Heart left ventricle (tissue), 13 donors: ENCODE results near the gene AUH.

Experiments
- POLR2A ChIP-seq, 2 donors: fragments of 450-650 bp; IDR thresholded peaks; one replicate each; pipeline ENCODE4 v1.6.1; 2017; ENCODE audit warnings: antibody characterized with exemption in 2 of 2, mild to moderate bottlenecking in 2 of 2, moderate library complexity in 2 of 2
- TF ChIP-seq, protein P1 (sequence below), 12 donors: fragments of 200-600 bp; sonication (generic) in 4 of 12; IDR thresholded peaks; one replicate each; pipeline versions ENCODE4 v1.5.0 to v1.8.0; 2018 to 2022; ENCODE audit warnings: antibody characterized with exemption in 12 of 12, mild to moderate bottlenecking in 5 of 12
- donor health status: ischemic (EF 13 %, LVEDD 7.1; RV severe dilation, severe dysfunction).
- donor health status: DM: no; HTN: yes; CAD: no.
- donor health status: DM: no; HTN: no; CAD: no.
- donor health status: ischemic (EF 25% LVEDD 6.9; RV normal size, moderate dysfunction).
- donor health status: ischemic (EF 25% LVEDD 5.7; RV mildly dilated, moderate dysfunction).
- donor health status: ischemic (EF 35%, LVEDD 5.7; RV mildly dilated, moderate dysfunction).
- donor health status: nonischemic (EF 11% LVEDD 7.7; RV severe dilation, severe dysfunction).
- donor health status: DM: yes; HTN: yes; CAD: no.
- donor health status: PGD.
- donor health status: ischemic (EF 29% LVEDD 5.4; RV normal size, mild dysfunction).
- donor health status: nonischemic (EF 23%, LVEDD 6.1; RV moderate dilation, normal function).

DNA sequence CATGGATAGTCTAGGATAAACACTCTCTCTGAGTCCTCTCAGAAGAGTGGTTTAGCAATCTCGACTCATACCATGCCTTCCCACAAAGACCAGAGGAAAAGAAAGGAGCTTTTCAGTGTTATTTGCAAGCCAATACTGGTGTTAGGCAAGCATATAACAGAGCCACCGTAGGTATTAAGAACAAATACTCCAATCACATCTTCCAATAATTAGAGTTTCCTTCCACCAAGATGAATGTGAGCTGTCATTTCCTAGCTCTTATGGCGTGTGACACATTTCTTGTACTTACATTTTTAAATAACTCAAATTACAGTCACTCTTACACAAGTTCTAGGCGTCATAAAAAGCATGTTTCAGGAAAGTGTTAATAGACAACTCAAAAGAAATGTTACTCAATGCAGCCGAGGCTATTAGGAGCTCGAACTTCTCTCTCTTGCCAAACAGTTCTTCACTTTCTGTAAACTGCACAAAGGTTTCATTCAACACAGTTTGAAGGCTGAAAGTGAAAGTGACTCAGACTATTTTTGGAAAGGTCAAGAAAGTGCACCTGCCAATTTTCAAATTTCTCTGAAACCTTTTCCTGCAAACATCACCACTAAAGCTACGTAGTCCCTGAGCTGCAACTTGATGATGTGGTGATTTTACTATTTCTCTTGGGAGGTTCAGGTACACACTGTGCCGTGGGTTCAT is 153.8 kb downstream of the AUH start:
- TF ChIP-seq, protein P1, sequence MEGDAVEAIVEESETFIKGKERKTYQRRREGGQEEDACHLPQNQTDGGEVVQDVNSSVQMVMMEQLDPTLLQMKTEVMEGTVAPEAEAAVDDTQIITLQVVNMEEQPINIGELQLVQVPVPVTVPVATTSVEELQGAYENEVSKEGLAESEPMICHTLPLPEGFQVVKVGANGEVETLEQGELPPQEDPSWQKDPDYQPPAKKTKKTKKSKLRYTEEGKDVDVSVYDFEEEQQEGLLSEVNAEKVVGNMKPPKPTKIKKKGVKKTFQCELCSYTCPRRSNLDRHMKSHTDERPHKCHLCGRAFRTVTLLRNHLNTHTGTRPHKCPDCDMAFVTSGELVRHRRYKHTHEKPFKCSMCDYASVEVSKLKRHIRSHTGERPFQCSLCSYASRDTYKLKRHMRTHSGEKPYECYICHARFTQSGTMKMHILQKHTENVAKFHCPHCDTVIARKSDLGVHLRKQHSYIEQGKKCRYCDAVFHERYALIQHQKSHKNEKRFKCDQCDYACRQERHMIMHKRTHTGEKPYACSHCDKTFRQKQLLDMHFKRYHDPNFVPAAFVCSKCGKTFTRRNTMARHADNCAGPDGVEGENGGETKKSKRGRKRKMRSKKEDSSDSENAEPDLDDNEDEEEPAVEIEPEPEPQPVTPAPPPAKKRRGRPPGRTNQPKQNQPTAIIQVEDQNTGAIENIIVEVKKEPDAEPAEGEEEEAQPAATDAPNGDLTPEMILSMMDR (IDR thresholded peaks at IDR 0.05): no peak
- no peak for TF ChIP-seq POLR2A (IDR thresholded peaks at IDR 0.05)
